SU-DHL-6 (cell line): ENCODE measurements around the gene NEGR1.

Experiments used
- CTCF ChIP-seq: fragments of 200-600 bp; sonication (generic); IDR thresholded peaks from one replicate; pipeline ENCODE4 v1.5.1; 2017; ENCODE audit warnings: antibody characterized with exemption, mild to moderate bottlenecking, low read length, moderate library complexity; ENCODE audit not compliant: insufficient read depth, poor library complexity, severe bottlenecking
- EZH2phosphoT487 ChIP-seq: fragments of 200-600 bp; sonication (generic), shearing (Covaris generic); conservative IDR thresholded peaks from 2 replicates; pipeline ENCODE4 v1.6.1; 2018; ENCODE audit warnings: mild to moderate bottlenecking, antibody characterized with exemption, low read length, moderate library complexity, mixed read lengths

- TF ChIP-seq CTCF (no peak), EZH2phosphoT487 (no peak)
Measured at GRCh38 chr1:72060466-72061245, 221.7 kb downstream of the NEGR1 start.
